ENCODE data around the gene QSER1.
"Not testable (repeated sequence)": the region's sequence is repeated elsewhere in the genome, so short reads cannot be mapped to it uniquely, and the experiment has no call there.

The QSER1 gene

DNA sequence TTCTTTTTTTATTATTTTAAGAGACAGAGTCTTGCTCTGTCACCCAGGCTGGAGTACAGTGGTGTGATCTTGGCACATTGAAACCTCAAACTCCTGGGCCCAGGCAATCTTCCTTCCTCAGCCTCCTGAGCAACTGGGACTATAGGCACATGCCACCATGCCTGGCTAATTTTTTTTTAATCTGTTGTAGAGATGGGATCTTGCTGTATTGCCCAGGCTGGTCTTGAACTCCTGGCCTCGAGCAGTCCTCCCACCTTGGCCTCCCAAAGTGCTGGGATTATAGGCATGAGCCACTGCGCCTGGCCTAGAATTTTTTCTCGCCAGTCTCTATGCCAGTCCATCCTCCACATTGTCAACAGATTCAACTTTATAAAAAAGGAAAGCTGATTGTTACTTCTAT, 44.7 kb downstream of the QSER1 start:
- not testable (repeated sequence) for DNase-seq

DNA sequence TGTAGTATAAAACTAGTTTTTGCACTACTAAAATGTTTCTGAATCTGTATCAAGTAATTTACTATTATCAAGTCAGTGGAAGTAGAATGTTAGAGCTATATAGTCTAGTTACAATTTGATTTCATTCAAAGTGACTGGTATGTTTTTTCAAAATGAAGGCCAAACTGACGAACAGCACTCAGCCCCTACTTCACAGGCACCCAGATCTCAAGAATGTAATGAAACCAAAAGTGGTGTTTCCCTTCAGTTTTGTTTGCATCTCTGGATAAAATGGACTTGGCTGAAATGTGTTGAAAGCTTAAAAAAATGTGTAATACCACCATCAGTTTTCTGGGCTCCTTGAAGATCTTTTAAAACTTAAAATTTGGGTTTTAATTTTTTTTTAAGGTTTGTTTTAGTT, 46.4 kb downstream of the QSER1 start:
- no peak for DNase-seq

DNA sequence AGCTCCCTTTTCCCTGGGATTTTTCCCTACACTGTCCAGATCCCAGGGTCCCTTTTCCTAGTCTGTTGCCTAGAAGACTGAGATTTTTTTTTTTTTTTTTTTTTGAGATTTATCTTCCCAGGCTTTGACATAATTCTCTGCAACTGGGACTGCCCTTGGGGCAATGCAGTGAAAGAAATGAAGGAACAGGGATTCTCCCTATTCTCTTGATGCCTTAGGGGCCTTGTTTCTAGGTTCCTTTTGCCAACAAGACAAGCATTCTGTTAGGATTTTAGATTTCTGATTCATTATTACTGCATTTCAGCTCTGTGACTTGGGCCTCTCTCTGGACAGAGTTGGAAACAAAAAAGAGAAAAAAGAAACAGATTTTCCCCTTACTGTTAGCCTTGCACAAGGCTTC, 47.3 kb downstream of the QSER1 start:
- DNase-seq = no peak

DNA sequence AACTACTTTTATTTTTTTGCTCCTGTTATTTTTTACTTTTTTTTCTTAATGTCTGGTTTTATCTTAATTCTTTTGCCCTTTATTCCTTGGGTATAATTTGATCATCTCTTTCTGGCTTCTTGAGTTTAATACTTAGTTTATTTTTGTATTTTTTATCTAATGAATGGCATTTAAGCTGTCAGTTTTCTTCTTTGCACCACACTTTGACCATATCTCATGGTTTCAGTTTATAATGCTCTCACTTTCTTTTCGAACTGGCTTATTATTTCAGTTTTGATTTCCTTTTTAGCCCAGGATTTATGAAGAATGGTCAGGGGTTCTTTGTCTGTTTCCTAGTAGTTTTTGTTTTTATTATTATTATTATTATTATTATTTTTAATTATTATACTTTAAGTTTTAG, 48.3 kb downstream of the QSER1 start:
- DNase-seq = no peak

DNA sequence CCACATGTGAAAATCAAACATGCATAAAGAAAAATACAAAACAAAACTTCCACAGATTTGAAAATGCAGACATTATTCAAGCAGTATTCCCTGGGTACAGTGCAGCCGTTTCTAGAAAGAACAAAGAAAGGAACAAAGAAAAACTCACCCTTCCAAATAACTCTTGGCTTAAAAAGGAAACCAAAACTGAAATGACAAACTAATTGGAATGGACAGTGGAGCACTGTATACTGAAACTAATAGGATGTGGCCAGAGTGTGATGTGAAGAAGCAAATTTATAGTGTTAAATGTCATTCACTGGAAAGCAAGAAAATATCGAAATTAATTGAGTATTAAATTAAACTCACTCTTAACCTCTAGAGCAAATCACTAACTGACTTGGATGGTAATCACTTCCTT, 55.4 kb downstream of the QSER1 start:
- DNase-seq = no peak

DNA sequence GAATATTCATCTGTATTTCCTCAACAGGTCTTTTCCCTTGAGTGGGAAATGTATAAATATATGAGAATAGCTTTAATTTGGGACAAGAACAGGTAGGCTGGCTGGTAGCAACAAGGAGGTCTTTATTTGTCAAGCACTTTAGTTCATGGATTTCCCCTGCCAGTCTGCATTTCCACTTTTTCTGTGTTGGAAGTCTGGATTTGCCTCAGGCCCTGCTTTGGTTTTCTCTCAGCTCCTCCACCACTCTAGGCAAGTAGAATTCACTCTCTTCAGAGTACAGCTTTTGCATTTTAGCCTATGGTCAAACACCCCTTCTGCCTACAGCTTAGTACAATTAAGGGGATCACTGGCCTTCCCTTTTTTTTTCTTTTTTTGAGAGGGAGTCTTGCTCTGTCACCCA, 57.1 kb downstream of the QSER1 start:
- DNase-seq = no peak

DNA sequence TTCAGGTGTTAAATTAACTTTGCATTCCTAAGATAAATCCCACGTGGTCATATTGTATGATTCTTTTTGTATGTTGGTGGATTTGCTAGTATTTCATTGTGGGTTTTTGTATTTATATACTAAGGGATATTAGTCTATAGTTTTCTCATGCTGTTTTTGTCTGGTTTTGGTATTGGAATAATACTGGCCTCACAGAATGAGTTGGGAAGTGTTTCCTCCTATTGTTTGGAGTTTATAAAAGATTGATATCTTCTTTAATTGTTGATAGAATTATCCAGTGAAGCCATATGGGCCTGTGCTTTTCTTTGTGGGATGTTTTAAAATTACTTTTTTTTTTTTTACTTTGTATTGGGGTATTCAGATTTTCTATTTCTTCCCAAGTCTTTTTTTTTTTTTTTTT, 59.8 kb downstream of the QSER1 start:
- no peak for DNase-seq

DNA sequence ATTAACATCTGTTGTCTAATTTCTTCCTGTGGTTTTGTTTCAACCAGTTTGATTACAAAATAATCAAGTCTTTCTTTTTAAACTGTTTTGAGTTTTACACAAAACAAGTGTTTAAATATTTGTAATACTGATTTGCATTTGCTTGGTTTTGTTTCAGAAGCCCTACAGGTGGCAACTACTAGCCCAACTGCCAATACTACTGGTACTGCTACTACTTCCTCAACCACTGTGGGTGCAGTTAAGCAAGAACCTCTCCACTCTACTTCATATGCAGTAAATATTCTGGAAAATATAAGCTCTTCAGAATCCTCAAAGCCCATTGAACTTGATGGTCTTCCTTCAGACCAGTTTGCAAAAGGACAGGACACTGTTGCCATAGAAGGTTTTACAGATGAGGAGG, 61.1 kb downstream of the QSER1 start:
- DNase-seq = no peak

DNA sequence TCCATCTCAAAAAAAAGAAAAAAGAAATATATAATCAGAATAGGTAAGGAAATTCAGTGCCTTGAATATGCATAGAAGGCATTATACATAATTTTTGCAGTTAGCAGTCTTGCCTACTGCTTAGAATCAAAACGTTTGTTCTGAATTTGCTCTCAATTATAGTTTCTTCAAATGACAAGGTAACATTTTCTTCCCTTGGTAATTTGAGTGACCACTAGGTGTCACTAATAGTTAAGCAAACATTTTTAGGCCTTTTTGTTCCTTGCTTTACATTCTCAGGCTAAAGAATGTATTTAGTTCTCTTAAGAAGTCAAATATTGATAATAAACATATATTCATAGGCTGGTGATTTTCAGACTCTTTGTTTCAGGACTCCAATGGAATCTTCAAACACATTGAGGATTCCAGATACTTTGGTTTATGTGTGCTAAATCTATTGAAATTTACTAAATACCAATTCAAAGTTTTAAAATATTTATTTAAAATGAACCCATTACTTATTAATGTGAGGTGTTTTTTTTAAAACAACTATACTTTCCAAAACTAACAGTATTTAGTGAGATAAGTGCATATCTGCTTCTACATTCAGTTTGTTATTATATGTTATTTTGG, 68.0 kb downstream of the QSER1 start:
- peak in 2 of 5 experiments; percentile 12 to 62 for DNase-seq

DNA sequence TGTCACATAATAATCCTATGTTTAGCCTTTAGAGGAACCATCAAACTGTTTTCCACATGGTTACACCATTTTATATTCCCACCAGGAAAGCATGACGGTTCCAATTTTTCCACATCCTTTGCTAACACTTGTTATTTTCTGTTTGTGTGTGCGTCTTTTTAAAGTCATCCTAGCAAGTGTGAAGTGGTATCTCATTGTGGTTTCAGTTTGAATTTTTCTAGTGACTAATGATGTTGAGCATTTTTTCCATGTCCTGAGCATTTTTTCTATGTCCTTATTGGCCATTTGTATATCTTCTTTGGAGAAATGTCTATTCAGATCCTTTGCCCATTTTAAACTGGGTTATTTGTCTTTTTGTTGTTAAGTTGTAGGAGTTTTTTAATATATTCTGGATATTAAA, 69.4 kb downstream of the QSER1 start:
- DNase-seq = peak in 1 of 5 experiments; percentile 17

DNA sequence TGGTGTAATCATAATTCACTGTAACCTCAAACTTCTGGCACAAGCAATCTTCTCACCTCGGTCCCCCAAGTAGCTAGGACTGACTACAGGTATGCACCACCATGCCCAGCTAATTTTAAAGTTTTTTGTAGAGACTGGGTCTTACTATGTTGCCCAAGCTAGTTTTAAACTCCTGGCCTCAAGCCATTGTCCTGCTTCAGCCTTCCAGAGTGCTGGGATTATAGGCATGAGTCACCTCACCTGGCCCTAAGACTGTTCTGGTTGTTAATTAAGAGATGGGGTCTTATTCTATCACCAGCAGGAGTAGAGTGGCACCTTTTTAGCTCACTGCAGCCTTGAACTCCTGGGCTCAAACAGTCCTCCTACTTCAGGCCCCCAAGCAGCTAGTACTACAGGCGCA, 71.1 kb downstream of the QSER1 start:
- DNase-seq = no peak

DNA sequence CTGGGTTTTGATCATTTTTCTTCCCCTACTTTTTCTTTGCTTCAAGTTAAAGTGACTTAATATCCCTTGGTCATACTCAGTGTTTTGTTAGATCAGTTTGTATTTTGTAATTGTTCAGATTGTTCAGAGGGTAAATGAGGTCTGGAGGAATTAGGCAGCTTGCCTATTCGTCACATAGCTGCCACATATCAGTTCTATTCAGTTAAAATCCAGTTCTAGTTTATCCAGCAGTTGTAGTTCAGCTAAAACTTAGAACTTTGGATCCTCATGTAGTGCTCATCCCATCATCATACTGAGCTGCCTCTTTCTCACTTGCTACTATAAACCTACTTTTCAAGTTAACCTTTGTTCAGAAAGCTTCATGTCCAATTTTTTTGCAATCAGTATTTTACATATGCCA, 75.9 kb downstream of the QSER1 start:
- no peak for DNase-seq

DNA sequence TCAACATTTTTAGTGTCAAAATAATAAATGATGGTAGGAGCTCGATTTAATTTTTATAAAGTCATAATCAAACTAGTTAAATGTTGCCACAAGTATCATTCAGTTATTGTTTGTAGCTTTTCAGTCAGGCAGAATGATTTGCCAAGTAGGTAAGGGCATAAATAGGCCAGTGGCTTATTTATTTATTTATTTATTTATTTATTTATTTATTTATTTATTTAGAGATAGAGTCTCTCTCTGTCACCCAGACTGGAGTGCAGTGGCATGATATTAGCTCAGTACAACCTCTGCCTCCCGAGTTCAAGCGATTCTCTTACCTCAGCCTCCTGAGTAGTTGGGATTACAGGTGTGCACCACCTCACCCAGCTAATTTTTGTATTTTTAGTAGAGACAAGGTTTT, 79.6 kb downstream of the QSER1 start:
- DNase-seq = not testable (repeated sequence)

DNA sequence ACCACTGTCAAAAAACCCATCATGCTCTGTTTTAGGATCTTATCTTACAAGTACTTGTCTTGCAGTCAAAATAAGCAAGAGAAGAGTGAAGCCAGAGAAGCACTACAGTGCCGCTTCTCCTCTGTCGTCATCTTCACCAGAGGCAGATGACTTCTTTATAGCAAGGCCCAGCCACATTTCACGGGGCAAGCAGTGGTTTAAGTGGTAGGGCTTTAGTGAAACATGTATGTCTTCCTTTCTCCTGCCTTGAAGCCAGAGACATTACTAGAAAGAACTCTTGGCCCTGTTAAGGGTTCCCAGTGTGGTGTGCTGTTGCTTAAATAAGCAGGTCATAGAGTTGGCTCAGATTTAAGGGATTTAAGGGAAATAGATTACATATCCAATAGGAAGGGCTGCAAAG, 80.2 kb downstream of the QSER1 start:
- DNase-seq = no peak

DNA sequence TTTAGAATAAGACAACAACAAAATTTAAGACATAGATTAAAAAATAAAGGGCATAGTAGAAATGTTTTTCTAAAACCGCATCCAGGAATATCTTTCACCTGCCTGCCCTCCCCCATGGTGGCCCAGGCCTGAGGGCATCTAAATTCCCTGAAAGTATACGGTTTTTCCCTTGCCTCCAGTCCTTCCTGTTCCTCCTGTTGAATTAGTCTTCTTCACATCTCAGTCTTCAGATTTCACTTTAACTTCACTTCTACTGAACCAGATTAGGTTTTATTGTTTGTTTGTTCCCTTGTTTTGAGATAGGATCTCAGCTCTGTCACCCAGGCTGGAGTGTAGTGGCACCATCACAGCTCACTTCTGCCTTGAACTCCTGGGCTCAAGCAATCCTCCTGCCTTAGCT, 90.0 kb downstream of the QSER1 start:
- DNase-seq = no peak

DNA sequence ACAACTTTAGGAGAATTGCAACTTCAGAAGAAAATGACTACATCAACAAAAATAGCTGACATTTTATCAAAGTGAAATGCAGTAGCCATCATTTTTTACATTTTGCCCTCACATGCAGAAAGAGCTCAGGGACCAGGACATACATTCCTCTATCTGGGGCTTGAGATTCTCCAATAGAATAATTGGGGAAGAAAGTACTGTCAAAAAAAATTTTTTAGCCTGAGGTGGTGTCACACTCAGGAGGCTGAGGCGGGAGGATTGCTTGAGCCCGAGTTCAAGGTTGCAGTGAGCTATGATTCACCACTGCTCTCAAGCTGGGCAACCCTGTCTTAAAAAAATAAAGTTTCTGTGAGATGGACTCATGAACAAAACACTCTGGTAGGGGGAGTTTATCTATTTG, 90.9 kb downstream of the QSER1 start:
- DNase-seq = no peak

DNA sequence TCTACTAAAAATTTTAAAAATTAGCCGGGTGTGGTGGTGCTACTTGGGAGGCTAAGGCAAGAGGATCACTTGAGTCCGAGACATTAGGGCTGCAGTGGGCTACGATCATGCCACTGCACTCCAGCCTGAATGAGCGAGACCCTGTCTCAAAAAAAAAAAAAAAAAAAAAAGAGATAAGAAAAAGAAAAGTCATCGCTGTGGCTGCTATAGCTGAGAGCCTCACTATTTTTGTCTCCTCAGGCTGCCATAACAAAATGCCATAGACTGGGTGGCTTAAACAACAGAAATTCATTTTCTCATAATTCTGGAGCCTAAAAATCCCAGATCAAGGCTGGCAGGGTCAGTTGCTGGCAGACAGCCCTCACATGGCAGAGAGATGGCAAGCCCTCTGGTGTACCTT, 93.0 kb downstream of the QSER1 start:
- no peak for DNase-seq

DNA sequence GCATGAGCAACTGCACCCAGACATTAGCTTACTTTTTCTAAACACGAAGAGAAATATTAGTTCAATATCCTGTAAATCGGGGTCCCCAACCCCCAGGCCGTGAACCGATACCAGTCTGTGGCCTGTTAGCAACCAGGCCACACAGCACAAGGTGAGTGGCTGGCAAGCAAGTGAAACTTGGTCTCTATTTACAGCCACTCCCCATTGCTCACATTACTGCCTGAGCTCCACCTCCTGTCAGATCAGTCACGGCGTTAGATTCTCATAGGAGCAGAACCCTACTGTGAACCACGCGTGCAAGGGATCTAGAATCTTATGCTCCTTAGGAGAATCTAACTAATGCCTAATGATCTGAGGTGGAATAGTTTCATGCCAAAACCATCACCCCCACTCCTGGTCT, 95.2 kb downstream of the QSER1 start:
- DNase-seq = no peak

DNA sequence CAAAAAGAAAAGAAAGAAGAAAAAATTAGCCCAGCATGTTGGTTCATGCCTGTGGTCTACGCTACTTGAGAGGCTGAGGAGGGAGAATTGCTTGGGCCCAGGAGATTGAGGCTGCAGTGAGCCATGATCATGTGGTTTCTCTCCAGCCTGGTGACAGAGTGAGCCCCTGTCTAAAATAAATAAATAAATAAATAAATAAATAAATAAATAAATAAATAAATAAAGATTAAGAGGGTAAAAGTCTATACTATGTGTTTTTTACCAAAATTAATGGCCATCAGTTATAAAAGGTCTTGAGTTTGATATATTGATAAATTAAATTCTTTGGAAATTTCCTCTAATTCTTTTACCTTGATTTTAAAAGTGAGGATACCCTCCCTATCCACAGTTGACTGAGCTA, 97.9 kb downstream of the QSER1 start:
- DNase-seq = no peak

DNA sequence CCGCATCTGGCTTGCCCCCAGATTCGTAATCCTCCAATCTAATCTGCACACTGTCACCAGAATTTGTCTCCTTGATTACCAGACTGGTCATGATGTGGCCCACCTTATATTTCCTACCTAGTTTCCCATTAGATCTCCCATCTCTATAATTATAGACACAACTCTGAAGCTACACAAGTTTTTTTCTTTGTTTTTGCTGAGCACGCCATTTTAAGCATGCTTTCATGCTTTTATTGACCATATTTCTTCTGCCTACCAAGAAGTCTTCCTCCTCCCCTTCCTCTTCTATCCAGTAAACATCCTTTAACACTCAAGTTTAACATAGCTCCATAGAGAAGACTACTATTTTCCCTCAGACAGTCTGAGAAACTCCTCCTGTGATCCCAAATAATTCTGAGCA, 98.8 kb downstream of the QSER1 start:
- no peak for DNase-seq

DNA sequence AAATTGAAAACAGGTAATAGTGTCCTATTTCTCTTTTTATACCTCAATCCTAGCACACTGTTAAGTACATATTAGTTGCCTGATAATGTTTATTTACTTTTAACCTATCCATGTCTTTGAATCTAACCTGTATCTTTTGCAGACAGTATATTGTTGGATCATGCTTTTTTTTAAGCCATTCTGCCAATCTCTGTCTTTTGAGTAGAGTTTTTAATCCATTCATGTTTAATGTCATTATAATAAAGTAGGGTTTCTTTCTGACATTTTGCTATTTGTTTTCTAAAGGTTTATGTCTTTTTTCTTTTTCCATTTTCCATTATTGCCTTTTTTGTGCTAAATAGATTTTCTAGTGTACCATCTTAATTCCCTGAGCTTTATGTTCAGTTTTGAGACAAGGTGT, 99.3 kb downstream of the QSER1 start:
- no peak for DNase-seq

DNA sequence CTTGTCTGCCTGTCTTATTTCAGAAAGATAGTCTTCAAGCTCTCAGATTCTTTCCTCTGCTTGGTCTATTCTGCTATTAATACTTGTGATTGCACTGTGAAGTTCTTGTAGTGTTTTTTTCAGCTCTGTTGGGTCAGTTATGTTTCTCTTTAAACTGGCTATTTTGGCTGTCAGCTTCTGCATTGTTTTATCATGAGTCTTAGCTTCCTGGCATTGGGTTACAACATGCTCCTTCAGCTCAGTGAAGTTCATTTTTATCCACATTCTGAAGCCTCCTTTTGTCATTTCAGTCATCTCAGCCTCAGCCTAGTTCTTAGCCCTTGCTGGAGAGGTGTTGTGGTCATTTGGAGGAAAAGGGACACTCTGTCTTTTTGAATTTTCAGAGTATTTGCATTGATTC, 107.6 kb downstream of the QSER1 start:
- no peak for DNase-seq

DNA sequence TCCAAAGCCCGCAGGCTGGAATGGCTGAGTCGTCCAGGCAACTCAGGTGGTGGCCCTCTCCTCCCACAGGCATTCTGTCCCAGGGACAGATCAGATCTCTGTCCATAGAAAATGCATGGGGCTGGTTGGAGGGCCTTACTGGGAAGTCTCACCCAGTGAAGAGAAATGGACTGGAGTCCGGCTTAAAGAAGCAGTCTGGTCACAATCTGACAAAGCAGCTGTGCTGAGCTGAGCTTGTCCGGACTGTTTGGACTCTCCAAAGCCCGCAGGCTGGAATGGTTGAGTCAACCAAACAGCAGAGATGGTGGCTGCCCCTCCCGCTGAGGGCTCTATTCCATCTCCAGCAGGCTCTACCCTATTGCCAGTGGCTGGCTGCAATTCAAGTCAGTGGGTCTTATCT, 108.7 kb downstream of the QSER1 start:
- DNase-seq = no peak

DNA sequence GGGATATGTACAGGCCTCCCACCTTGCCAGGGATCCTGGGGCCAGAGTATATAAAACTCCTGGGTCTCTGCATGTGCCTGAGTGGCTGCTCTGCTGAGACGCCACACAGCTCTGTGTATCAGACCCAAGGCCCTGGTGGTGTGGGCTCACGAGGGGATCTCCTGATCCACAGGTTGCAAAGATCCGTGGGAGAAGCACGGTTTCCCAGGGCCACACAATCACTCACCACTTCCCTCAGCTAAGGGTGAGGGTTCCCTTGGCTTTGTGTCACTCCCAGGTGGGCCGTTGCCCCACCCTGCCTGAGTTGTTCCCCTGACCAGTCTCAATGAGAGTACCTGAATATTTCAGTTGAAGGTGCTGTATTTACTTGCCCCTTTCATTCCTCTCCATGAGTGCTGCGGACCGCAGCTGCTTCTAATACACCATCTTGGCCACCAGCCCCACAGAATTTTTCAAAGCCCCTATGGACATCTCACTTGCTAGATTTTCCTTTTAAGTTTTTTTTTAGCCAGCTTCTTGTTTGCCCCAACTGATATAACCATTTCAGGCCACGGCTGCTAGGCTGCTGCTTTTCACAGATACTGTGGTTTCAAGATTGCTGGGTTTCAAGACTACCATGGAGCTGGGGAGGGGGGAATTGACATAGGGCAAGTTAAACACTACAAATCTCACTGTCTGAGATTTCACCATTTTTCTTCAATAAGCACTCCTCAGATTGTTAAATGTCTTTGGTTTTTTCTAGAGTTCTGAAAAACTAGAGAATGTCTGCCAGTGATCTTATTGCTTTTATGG, 109.3 kb downstream of the QSER1 start:
- DNase-seq = peak in 1 of 5 experiments; percentile 41

DNA sequence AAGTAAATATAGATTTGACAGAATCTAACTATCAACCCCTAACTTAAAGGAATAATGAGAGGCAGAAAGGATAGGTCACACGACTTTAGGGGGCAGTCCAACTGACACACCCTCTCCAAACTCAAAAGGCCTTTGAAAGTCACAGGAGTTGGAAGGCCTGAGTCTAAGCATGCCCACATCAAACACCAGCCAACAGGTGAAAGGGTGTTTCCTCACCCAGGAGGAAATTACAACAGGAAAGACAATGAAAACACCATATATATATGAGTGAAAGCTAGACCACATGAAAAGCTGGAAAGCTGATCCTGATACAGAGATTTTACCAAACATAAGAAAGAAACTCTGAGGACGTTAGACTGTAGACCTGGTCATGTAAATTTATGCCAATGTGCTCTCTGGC, 112.6 kb downstream of the QSER1 start:
- peak in 1 of 5 experiments; percentile 25 for DNase-seq

Data from T-helper 2 cell (primary cell).